DND-41 (cell line): Measurements from ENCODE around the gene WDPCP.
"Not testable (repeated sequence)": the region's sequence is repeated elsewhere in the genome, so short reads cannot be mapped to it uniquely, and the experiment has no call there.

Experiments
- ATAC-seq: fragments of 200-7000 bp; cut with Tn5 transposase; 3 replicates; pipeline ENCODE4 v1.9.1; 2021; ENCODE audit warnings: low read depth; ENCODE audit not compliant: insufficient read depth
- DNase-seq: peaks from one replicate; pipeline ENCODE4 v3.0.0-alpha.2; 2020
- H2AFZ ChIP-seq: 2 replicates; pipeline ENCODE4 v1.6.0; 2012; ENCODE audit warnings: low read depth, low read length
- H3K27ac ChIP-seq: 2 replicates; pipeline ENCODE4 v1.5.1; 2012; ENCODE audit warnings: low read length, inconsistent platforms
- H3K27me3 ChIP-seq: fragments of 200-600 bp; sonication (generic); 2 replicates; pipeline ENCODE4 v1.6.0; 2012; ENCODE audit warnings: low read length, mild to moderate bottlenecking, inconsistent platforms; ENCODE audit not compliant: insufficient read depth, poor library complexity
- H3K36me3 ChIP-seq: 2 replicates; pipeline ENCODE4 v1.5.1; 2012; ENCODE audit warnings: low read length, inconsistent platforms; ENCODE audit not compliant: insufficient read depth
- H3K4me1 ChIP-seq: 2 replicates; pipeline ENCODE4 v1.5.1; 2012; ENCODE audit warnings: mild to moderate bottlenecking, low read length; ENCODE audit not compliant: insufficient read depth
- H3K4me2 ChIP-seq: 2 replicates; pipeline ENCODE4 v1.6.0; 2012; ENCODE audit warnings: mild to moderate bottlenecking, moderate library complexity, low read length, inconsistent platforms; ENCODE audit not compliant: insufficient read depth
- H3K4me3 ChIP-seq, 2 experiments: fragments of 200-600 bp in 1 of 2; shearing (Covaris generic) in 1 of 2; 2 replicates each; pipeline ENCODE4 v1.5.1; 2012 to 2016; ENCODE audit warnings: inconsistent platforms in 2 of 2, low read length in 2 of 2, mild to moderate bottlenecking in 2 of 2, low read depth in 1 of 2, moderate library complexity in 1 of 2
- H3K79me2 ChIP-seq: 2 replicates; pipeline ENCODE4 v1.6.0; 2012; ENCODE audit warnings: low read length, inconsistent platforms; ENCODE audit not compliant: insufficient read depth
- H3K9ac ChIP-seq: 2 replicates; pipeline ENCODE4 v1.6.0; 2012; ENCODE audit warnings: low read depth, mild to moderate bottlenecking, inconsistent platforms, low read length, moderate library complexity
- H3K9me3 ChIP-seq: 2 replicates; pipeline ENCODE4 v1.5.1; 2012; ENCODE audit warnings: low read length, moderate library complexity, mild to moderate bottlenecking, inconsistent platforms; ENCODE audit not compliant: insufficient read depth, severe bottlenecking
- H4K20me1 ChIP-seq: 2 replicates; pipeline ENCODE4 v1.6.0; 2012; ENCODE audit warnings: low read length; ENCODE audit not compliant: insufficient read depth
- EZH2 ChIP-seq: IDR thresholded peaks from 3 replicates; pipeline ENCODE4 v1.6.1; 2012; ENCODE audit warnings: borderline replicate concordance, low read depth, mild to moderate bottlenecking, moderate library complexity, low read length, inconsistent platforms; ENCODE audit not compliant: severe bottlenecking
- TF ChIP-seq, protein P1 (sequence below): IDR thresholded peaks from 2 replicates; pipeline ENCODE4 v1.5.1; 2012; ENCODE audit warnings: borderline replicate concordance, low read length, moderate library complexity, mild to moderate bottlenecking; ENCODE audit not compliant: poor library complexity, severe bottlenecking; ENCODE audit errors: extremely low read depth

Gene WDPCP

DNA sequence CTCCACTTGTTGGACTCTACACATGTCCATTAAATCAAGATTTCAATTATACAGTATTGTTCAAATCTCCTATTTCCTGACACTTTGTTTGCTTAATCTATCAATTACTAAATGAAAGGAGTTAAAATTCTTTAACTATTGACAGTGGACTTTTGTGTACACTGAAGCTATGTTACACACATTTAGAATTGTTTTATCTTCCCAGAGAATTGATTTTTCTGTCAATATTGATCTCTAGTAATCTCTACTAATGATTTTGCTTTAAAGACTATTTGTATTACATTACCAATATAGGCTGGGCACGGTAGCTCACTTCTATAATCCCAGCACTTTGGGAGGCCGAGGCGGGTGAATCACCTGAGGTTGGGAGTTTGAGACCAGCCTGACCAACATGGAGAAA, 215.7 kb downstream of the WDPCP start:
- no peaks in the 10 kb centered on the region for H3K4me1 ChIP-seq
- H2AFZ ChIP-seq = no peak overlapping the region
- ATAC-seq = no peak
- H3K27ac ChIP-seq = no peak overlapping the region
- TF ChIP-seq, protein P1, sequence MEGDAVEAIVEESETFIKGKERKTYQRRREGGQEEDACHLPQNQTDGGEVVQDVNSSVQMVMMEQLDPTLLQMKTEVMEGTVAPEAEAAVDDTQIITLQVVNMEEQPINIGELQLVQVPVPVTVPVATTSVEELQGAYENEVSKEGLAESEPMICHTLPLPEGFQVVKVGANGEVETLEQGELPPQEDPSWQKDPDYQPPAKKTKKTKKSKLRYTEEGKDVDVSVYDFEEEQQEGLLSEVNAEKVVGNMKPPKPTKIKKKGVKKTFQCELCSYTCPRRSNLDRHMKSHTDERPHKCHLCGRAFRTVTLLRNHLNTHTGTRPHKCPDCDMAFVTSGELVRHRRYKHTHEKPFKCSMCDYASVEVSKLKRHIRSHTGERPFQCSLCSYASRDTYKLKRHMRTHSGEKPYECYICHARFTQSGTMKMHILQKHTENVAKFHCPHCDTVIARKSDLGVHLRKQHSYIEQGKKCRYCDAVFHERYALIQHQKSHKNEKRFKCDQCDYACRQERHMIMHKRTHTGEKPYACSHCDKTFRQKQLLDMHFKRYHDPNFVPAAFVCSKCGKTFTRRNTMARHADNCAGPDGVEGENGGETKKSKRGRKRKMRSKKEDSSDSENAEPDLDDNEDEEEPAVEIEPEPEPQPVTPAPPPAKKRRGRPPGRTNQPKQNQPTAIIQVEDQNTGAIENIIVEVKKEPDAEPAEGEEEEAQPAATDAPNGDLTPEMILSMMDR = no peak
- TF ChIP-seq EZH2 = no peak
- H3K9ac ChIP-seq = no peak overlapping the region
- no peaks in the 10 kb centered on the region for H3K27me3 ChIP-seq
- no peaks in the 10 kb centered on the region for H3K79me2 ChIP-seq
- no peaks in the 10 kb centered on the region for H4K20me1 ChIP-seq
- H3K4me3 ChIP-seq = no peak overlapping the region
- no peak overlapping the region for H3K4me2 ChIP-seq
- peaks cover 5% of the 10 kb centered on the region for H3K9me3 ChIP-seq
- no peak for DNase-seq
- peaks cover 5% of the 10 kb centered on the region; the same call in 1 of the 2 replicates for H3K36me3 ChIP-seq

DNA sequence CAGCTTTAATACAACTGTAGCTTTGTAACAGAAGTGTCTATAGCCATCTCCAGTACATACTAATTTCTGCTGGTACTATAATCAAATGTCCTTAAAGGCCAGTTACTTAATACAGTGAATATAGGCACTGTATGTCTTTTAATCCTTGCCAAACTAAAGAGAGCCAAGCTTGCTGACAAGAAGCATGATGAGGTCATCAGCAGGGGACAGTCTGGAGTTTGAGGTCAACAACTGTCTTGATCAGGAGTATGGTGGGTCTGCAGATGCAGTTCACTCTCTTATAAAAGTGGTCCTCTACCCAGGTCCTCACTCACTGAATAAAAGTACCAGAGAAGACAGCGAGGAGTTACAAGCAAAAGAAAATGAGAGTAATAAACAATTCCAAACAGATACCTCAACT, 219.1 kb downstream of the WDPCP start:
- no peak for DNase-seq
- H4K20me1 ChIP-seq = no peaks in the 10 kb centered on the region
- no peak overlapping the region for H3K9ac ChIP-seq
- ATAC-seq = no peak
- no peak overlapping the region for H3K4me3 ChIP-seq
- no peaks in the 10 kb centered on the region for H3K27me3 ChIP-seq
- H3K4me1 ChIP-seq = no peaks in the 10 kb centered on the region
- no peaks in the 10 kb centered on the region for H3K79me2 ChIP-seq
- H3K4me2 ChIP-seq = no peak overlapping the region
- no peak for TF ChIP-seq EZH2
- TF ChIP-seq, protein P1 = no peak
- peaks cover 5% of the 10 kb centered on the region; the same call in 1 of the 2 replicates for H3K36me3 ChIP-seq
- peaks cover 5% of the 10 kb centered on the region for H3K9me3 ChIP-seq
- no peak overlapping the region for H3K27ac ChIP-seq
- no peak overlapping the region for H2AFZ ChIP-seq

DNA sequence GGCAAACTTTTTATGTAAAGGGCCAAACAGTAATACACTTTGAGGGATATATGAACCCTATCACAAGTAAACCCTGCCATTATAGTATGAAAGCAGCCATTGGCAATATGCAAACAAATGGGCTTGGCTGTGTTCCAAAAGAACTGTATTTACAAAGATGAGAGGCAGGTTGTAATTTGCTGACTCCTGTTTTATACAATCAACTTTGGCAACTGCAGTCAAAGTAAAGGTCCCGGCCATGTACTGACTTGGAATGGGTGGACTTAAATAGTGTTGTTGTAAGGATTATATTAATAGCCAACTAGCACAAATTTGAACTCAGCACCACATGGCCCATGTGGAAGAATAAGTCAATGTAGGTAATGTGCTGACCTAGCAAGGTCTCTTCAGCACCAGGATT, 223.4 kb downstream of the WDPCP start:
- H3K9me3 ChIP-seq = no peaks in the 10 kb centered on the region
- H3K4me3 ChIP-seq = no peak overlapping the region
- H2AFZ ChIP-seq = no peak overlapping the region
- ATAC-seq (no peak), DNase-seq (no peak)
- TF ChIP-seq, protein P1 = no peak
- TF ChIP-seq EZH2 = no peak
- peaks cover 5% of the 10 kb centered on the region; the same call in 1 of the 2 replicates for H3K36me3 ChIP-seq
- H3K27ac ChIP-seq = no peak overlapping the region
- H3K4me1 ChIP-seq = no peaks in the 10 kb centered on the region
- no peaks in the 10 kb centered on the region for H4K20me1 ChIP-seq
- no peak overlapping the region for H3K4me2 ChIP-seq
- H3K79me2 ChIP-seq = no peaks in the 10 kb centered on the region
- H3K27me3 ChIP-seq = no peaks in the 10 kb centered on the region
- H3K9ac ChIP-seq = no peak overlapping the region

DNA sequence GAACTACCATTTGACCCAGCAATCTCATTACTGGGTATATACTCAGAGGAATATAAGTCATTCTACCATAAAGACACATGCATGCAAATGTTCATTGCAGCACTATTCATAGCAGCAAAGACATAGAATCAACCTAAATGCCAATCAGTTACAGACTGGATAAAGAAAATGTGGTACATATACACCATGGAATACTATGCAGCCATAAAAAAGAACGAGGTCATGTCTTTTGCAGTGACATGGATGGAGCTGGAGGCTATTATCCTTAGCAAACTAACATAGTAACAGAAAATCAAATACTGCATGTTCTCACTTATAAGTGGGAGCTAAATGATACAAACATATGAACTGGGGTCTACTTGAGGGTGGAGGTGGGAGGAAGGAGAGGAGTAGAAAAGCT, 230.6 kb downstream of the WDPCP start:
- not testable (repeated sequence) for H4K20me1 ChIP-seq, H3K4me2 ChIP-seq, H3K4me1 ChIP-seq, DNase-seq, ATAC-seq, H2AFZ ChIP-seq, H3K36me3 ChIP-seq, H3K27ac ChIP-seq, H3K9ac ChIP-seq, H3K79me2 ChIP-seq, H3K4me3 ChIP-seq, H3K27me3 ChIP-seq, H3K9me3 ChIP-seq
